SK-N-SH (cell line): ENCODE data around the gene PALLD. TPM values are rescaled to one million over a fixed set of nuclear protein-coding genes. Genes with fewer than 3 reads are reported as not detected.

Source experiments
- CTCF ChIA-PET: fragments of 300-600, 350-600 bp; formaldehyde crosslinking; extraction: SDS; loops from one replicate; lab custom pipeline; 2021; lab: Yijun Ruan, JAX
- POLR2A ChIA-PET: fragments of 350-600 bp; sonication (Branson Sonifier 250); formaldehyde crosslinking; extraction: SDS; loops from one replicate; lab custom pipeline; 2020; ENCODE audit warnings: antibody characterized with exemption, inconsistent platforms; lab: Yijun Ruan, JAX
- DNase-seq: peaks from one replicate; pipeline ENCODE4 v3.0.0; 2012
- H2AFZ ChIP-seq: fragments of 200-600 bp; sonication (generic); 2 replicates; pipeline ENCODE4 v1.8.1; 2016; ENCODE audit warnings: antibody characterized with exemption, mild to moderate bottlenecking, low read depth
- H3F3A ChIP-seq: fragments of 200-600 bp; sonication (generic); replicated peaks from 2 replicates; pipeline ENCODE3; 2016; ENCODE audit warnings: antibody characterized with exemption, mild to moderate bottlenecking; ENCODE audit not compliant: insufficient read depth
- H3K27ac ChIP-seq, 2 experiments: fragments of 200-500 bp in 1 of 2; fragments of 200-600 bp in 1 of 2; sonication (Bioruptor generic) in 1 of 2; sonication (generic), shearing (Covaris generic) in 1 of 2; 2 replicates each; pipeline versions ENCODE4 v1.5.1 to v1.6.1; 2014 to 2016; ENCODE audit warnings: low read depth in 2 of 2, inconsistent platforms in 1 of 2, low read length in 1 of 2, mild to moderate bottlenecking in 1 of 2, mixed read lengths in 1 of 2
- H3K27me3 ChIP-seq: fragments of 200-600 bp; sonication (generic), shearing (Covaris generic); 2 replicates; pipeline ENCODE4 v1.6.1; 2016; ENCODE audit warnings: mixed run types; ENCODE audit not compliant: insufficient read depth
- H3K36me3 ChIP-seq, 2 experiments: fragments of 200-500 bp in 1 of 2; fragments of 200-600 bp in 1 of 2; sonication (Bioruptor generic) in 1 of 2; sonication (generic) in 1 of 2; replicated peaks in 1 of 2; 2 replicates each; pipeline versions ENCODE3 to v1.5.1; 2014 to 2016; ENCODE audit warnings: low read length in 1 of 2, mild to moderate bottlenecking in 1 of 2; ENCODE audit not compliant: insufficient read depth in 2 of 2, control insufficient read depth in 1 of 2
- H3K4me1 ChIP-seq, 2 experiments: fragments of 200-500 bp in 1 of 2; fragments of 200-600 bp in 1 of 2; sonication (Bioruptor generic) in 1 of 2; sonication (generic), shearing (Covaris generic) in 1 of 2; 2 replicates each; pipeline versions ENCODE4 v1.5.1 to v1.6.1; 2014 to 2016; ENCODE audit warnings: low read depth in 1 of 2, low read length in 1 of 2, mixed run types in 1 of 2; ENCODE audit not compliant: insufficient read depth in 2 of 2, control insufficient read depth in 1 of 2
- H3K4me2 ChIP-seq: fragments of 200-600 bp; sonication (generic), shearing (Covaris generic); 2 replicates; pipeline ENCODE4 v1.6.1; 2017; ENCODE audit warnings: mixed run types
- H3K4me3 ChIP-seq, 2 experiments: fragments of 200-500 bp in 1 of 2; fragments of 200-600 bp in 1 of 2; sonication (Bioruptor generic) in 1 of 2; sonication (generic), shearing (Covaris generic) in 1 of 2; 2 replicates each; pipeline versions ENCODE4 v1.5.1 to v1.8.1; 2014 to 2016; ENCODE audit warnings: low read depth in 2 of 2, inconsistent platforms in 1 of 2, low read length in 1 of 2, mild to moderate bottlenecking in 1 of 2, mixed read lengths in 1 of 2, moderate library complexity in 1 of 2
- H3K79me2 ChIP-seq: fragments of 200-600 bp; sonication (generic); 2 replicates; pipeline ENCODE4 v1.8.1; 2017; ENCODE audit warnings: mild to moderate bottlenecking; ENCODE audit not compliant: insufficient read depth
- H3K9ac ChIP-seq: fragments of 200-600 bp; sonication (generic); 2 replicates; pipeline ENCODE4 v1.6.1; 2017; ENCODE audit warnings: mixed run types
- H3K9me2 ChIP-seq: fragments of 200-600 bp; sonication (generic); 2 replicates; pipeline ENCODE4 v1.6.1; 2017; ENCODE audit warnings: mixed run types
- H3K9me3 ChIP-seq: fragments of 200-600 bp; sonication (generic); 2 replicates; pipeline ENCODE4 v1.6.1; 2017; ENCODE audit warnings: mixed run types, mild to moderate bottlenecking, moderate library complexity
- H4K20me1 ChIP-seq: fragments of 200-600 bp; sonication (generic); 2 replicates; pipeline ENCODE4 v1.6.1; 2017; ENCODE audit warnings: mild to moderate bottlenecking, mixed run types; ENCODE audit not compliant: insufficient read depth
- CHD2 ChIP-seq: fragments of 150-350 bp; IDR thresholded peaks from 2 replicates; pipeline ENCODE4 v1.6.1; 2018; ENCODE audit warnings: low read length; ENCODE audit not compliant: partially characterized antibody
- CTCF ChIP-seq: fragments of 200-600 bp; sonication (generic); IDR thresholded peaks from 2 replicates; pipeline ENCODE4 v1.6.1; 2017; ENCODE audit warnings: antibody characterized with exemption, mild to moderate bottlenecking, moderate library complexity
- ELF1 ChIP-seq: IDR thresholded peaks from 2 replicates; pipeline ENCODE4 v1.4.0; 2012
- EP300 ChIP-seq, 2 experiments: IDR thresholded peaks; 2 replicates each; pipeline versions ENCODE4 v1.4.0 to v1.6.1; 2012; ENCODE audit warnings: borderline replicate concordance in 1 of 2, low read depth in 1 of 2, low read length in 1 of 2
- FOSL2 ChIP-seq: IDR thresholded peaks from 2 replicates; pipeline ENCODE4 v1.4.0; 2012; ENCODE audit warnings: low read depth, mild to moderate bottlenecking, moderate library complexity, borderline replicate concordance
- FOXJ3 ChIP-seq: sonication (generic); formaldehyde crosslinking; IDR thresholded peaks from 2 replicates; pipeline ENCODE4 v1.5.1; 2020; ENCODE audit warnings: mild to moderate bottlenecking, missing genetic modification reagents
- FOXM1 ChIP-seq: IDR thresholded peaks from 2 replicates; pipeline ENCODE4 v1.4.0; 2012; ENCODE audit warnings: low read depth, mild to moderate bottlenecking
- GABPA ChIP-seq: IDR thresholded peaks from 2 replicates; pipeline ENCODE4 v1.4.0; 2012; ENCODE audit warnings: low read depth, mild to moderate bottlenecking
- GATA2 ChIP-seq: sonication (generic); formaldehyde crosslinking; IDR thresholded peaks from 2 replicates; pipeline ENCODE4 v1.5.0; 2020; ENCODE audit warnings: mild to moderate bottlenecking, missing genetic modification reagents
- JUND ChIP-seq: IDR thresholded peaks from 2 replicates; pipeline ENCODE4 v1.4.0; 2012
- MAX ChIP-seq: IDR thresholded peaks from 2 replicates; pipeline ENCODE4 v1.4.0; 2012; ENCODE audit warnings: low read depth
- NFIC ChIP-seq: IDR thresholded peaks from 2 replicates; pipeline ENCODE4 v1.4.0; 2012; ENCODE audit warnings: borderline replicate concordance
- NRF1 ChIP-seq: IDR thresholded peaks from 2 replicates; pipeline ENCODE4 v1.6.1; 2012; ENCODE audit warnings: low read depth, mild to moderate bottlenecking, low read length
- POLR2AphosphoS5 ChIP-seq: IDR thresholded peaks from 2 replicates; pipeline ENCODE4 v1.6.1; 2012; ENCODE audit warnings: low read depth, low read length
- RAD21 ChIP-seq: IDR thresholded peaks from 2 replicates; pipeline ENCODE4 v1.6.1; 2012; ENCODE audit warnings: mild to moderate bottlenecking, low read length
- RCOR1 ChIP-seq: fragments of 150-350 bp; IDR thresholded peaks from 2 replicates; pipeline ENCODE4 v1.6.1; 2017; ENCODE audit warnings: antibody characterized with exemption, low read length
- RFX5 ChIP-seq: IDR thresholded peaks from 2 replicates; pipeline ENCODE4 v1.6.1; 2012; ENCODE audit warnings: mild to moderate bottlenecking, improper control_type of control experiment, low read length
- RXRA ChIP-seq: IDR thresholded peaks from 2 replicates; pipeline ENCODE4 v1.4.0; 2012; ENCODE audit warnings: low read depth, mild to moderate bottlenecking, borderline replicate concordance
- SIN3A ChIP-seq: IDR thresholded peaks from 2 replicates; pipeline ENCODE4 v1.6.1; 2012; ENCODE audit warnings: low read depth, mild to moderate bottlenecking, low read length, moderate library complexity, borderline replicate concordance
- SMC3 ChIP-seq: IDR thresholded peaks from 2 replicates; pipeline ENCODE4 v1.6.1; 2012; ENCODE audit warnings: low read depth, low read length, improper control_type of control experiment
- TAF1 ChIP-seq: IDR thresholded peaks from 2 replicates; pipeline ENCODE4 v1.6.1; 2012; ENCODE audit warnings: low read depth, mild to moderate bottlenecking, low read length, moderate library complexity, borderline replicate concordance
- TCF12 ChIP-seq: IDR thresholded peaks from 2 replicates; pipeline ENCODE4 v1.4.0; 2012
- TEAD4 ChIP-seq: IDR thresholded peaks from 2 replicates; pipeline ENCODE4 v1.4.0; 2012; ENCODE audit warnings: mild to moderate bottlenecking, borderline replicate concordance; ENCODE audit not compliant: insufficient read depth
- USF1 ChIP-seq: IDR thresholded peaks from 2 replicates; pipeline ENCODE4 v1.4.0; 2012; ENCODE audit warnings: low read depth, borderline replicate concordance
- USF2 ChIP-seq: fragments of 150-350 bp; IDR thresholded peaks from 2 replicates; pipeline ENCODE4 v1.6.1; 2017; ENCODE audit warnings: antibody characterized with exemption, low read length, low read depth, borderline replicate concordance
- YY1 ChIP-seq: IDR thresholded peaks from 2 replicates; pipeline ENCODE4 v1.4.0; 2012; ENCODE audit warnings: low read depth, mild to moderate bottlenecking
- WGBS: methylation state at CpG from one replicate; pipeline ENCODE4 v1.1.6; 2017; ENCODE audit warnings: low lambda C conversion rate; 5-methylcytosine and 5-hydroxymethylcytosine counted together
- polyA plus RNA-seq, 3 experiments: library from polyadenylated mRNA; depleted of rRNA; stranded (reverse); fragments of >200 nt; gene quantifications; 2 replicates each; pipeline ENCODE4 v1.2.3, GENCODE V29; 2012
- TF ChIP-seq, protein P1 (sequence below): IDR thresholded peaks from 2 replicates; pipeline ENCODE4; 2012
- TF ChIP-seq, protein P2 (sequence below): fragments of 150-350 bp; IDR thresholded peaks from 2 replicates; pipeline ENCODE4 v1.6.1; 2016; ENCODE audit warnings: mild to moderate bottlenecking, low read depth, low read length

Gene PALLD
- polyA plus RNA-seq, 1 of the 3 experiments (the other 2 are of a cell fraction) = 33.0 TPM

- no peak for DNase-seq
- no peaks in the 10 kb centered on the region for H3K27me3 ChIP-seq
- no peaks in the 10 kb centered on the region for H3K36me3 ChIP-seq
- peaks cover 0 to 58% of the 10 kb centered on the region in 2 experiments for H3K4me1 ChIP-seq
- H3K4me3 ChIP-seq = no peak overlapping the region
- H2AFZ ChIP-seq = no peak overlapping the region
- H3K27ac ChIP-seq = peak overlapping the region in 1 of 2 experiments; percentile 73; a peak in 3 of 4 replicates
- no peaks in the 10 kb centered on the region for H3K79me2 ChIP-seq
- no peaks in the 10 kb centered on the region for H4K20me1 ChIP-seq
- H3K9ac ChIP-seq = no peak overlapping the region; the same call in 1 of the 2 replicates
- no peaks in the 10 kb centered on the region for H3K9me3 ChIP-seq
- peaks cover 65% of the 10 kb centered on the region for H3F3A ChIP-seq
- no peaks in the 10 kb centered on the region for H3K9me2 ChIP-seq
- WGBS = 41% methylated on average over 5 of the region's 5 CpGs
- CTCF ChIA-PET = interaction anchor here (0.7 kb wide), 1 partner anchor 159 kb away, joined by 3 read pairs; no protein-coding TSS in a partner anchor
- POLR2A ChIA-PET = no interaction called here
- peak overlapping the region; percentile 57 for H3K4me2 ChIP-seq
- TF ChIP-seq GABPA = no peak
- TF ChIP-seq TEAD4 = peak; percentile 85
- no peak for TF ChIP-seq CTCF
- peak; percentile 70; the same call in 1 of the 2 replicates for TF ChIP-seq POLR2AphosphoS5
- TF ChIP-seq FOSL2 = peak; percentile 30; the same call in 1 of the 2 replicates
- TF ChIP-seq RAD21 = no peak
- TF ChIP-seq USF2 = no peak
- TF ChIP-seq JUND = peak; percentile 74
- no peak for TF ChIP-seq NRF1
- peak in 1 of 2 experiments; percentile 91; a peak in 2 of 4 replicates for TF ChIP-seq EP300 (IDR thresholded peaks at IDR 0.05; ENCODE audit: borderline replicate concordance in 1 of 2, low read depth in 1 of 2, low read length in 1 of 2)
- TF ChIP-seq YY1 = no peak
- TF ChIP-seq MAX = 0 out of 2 replicates have a peak, but pooled peaks have one; percentile 17
- no peak for TF ChIP-seq GATA2 (CRISPR knock-in tag)
- TF ChIP-seq FOXJ3 (CRISPR knock-in tag) = no peak
- TF ChIP-seq NFIC = peak; percentile 93
- no peak for TF ChIP-seq CHD2
- no peak for TF ChIP-seq RCOR1
- 0 out of 2 replicates have a peak, but pooled peaks have one; percentile 14 for TF ChIP-seq FOXM1
- TF ChIP-seq TAF1 = no peak
- TF ChIP-seq SMC3 = no peak
- TF ChIP-seq RXRA = no peak
- no peak for TF ChIP-seq RFX5
- TF ChIP-seq, protein P1, sequence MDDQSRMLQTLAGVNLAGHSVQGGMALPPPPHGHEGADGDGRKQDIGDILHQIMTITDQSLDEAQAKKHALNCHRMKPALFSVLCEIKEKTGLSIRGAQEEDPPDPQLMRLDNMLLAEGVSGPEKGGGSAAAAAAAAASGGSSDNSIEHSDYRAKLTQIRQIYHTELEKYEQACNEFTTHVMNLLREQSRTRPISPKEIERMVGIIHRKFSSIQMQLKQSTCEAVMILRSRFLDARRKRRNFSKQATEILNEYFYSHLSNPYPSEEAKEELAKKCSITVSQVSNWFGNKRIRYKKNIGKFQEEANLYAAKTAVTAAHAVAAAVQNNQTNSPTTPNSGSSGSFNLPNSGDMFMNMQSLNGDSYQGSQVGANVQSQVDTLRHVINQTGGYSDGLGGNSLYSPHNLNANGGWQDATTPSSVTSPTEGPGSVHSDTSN = peak; percentile 90
- TF ChIP-seq ELF1 = no peak
- peak; percentile 98 for TF ChIP-seq TCF12
- no peak for TF ChIP-seq USF1
- TF ChIP-seq, protein P2, sequence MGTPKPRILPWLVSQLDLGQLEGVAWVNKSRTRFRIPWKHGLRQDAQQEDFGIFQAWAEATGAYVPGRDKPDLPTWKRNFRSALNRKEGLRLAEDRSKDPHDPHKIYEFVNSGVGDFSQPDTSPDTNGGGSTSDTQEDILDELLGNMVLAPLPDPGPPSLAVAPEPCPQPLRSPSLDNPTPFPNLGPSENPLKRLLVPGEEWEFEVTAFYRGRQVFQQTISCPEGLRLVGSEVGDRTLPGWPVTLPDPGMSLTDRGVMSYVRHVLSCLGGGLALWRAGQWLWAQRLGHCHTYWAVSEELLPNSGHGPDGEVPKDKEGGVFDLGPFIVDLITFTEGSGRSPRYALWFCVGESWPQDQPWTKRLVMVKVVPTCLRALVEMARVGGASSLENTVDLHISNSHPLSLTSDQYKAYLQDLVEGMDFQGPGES = no peak
- 0 out of 2 replicates have a peak, but pooled peaks have one; percentile 25 for TF ChIP-seq SIN3A
Measured at GRCh38 chr4:168615294-168616065, 118.6 kb downstream of the PALLD start.
